NB4 (cell line): ENCODE results near the gene TMEM101.

Experiments
- DNase-seq: peaks from one replicate; pipeline ENCODE4 v3.0.0; 2010; ENCODE audit warnings: low read depth
- H3K4me3 ChIP-seq: one replicate; pipeline ENCODE4 v1.5.1; 2011; ENCODE audit warnings: mild to moderate bottlenecking, low read depth, low read length, moderate library complexity
- CTCF ChIP-seq: IDR thresholded peaks from one replicate; pipeline ENCODE4 v1.5.1; 2012; ENCODE audit warnings: low read depth, low read length
- MAX ChIP-seq: IDR thresholded peaks from 2 replicates; pipeline ENCODE4 v1.6.1; 2011; ENCODE audit warnings: low read depth, low read length
- MYC ChIP-seq: IDR thresholded peaks from 2 replicates; pipeline ENCODE4 v1.6.1; 2011; ENCODE audit warnings: low read depth, low read length
- POLR2A ChIP-seq: IDR thresholded peaks from 2 replicates; pipeline ENCODE4 v1.6.1; 2011; ENCODE audit warnings: mild to moderate bottlenecking; ENCODE audit not compliant: insufficient read length; ENCODE audit errors: extremely low read depth

The TMEM101 gene

GRCh38 chr17:43983196-43983514, 31.6 kb downstream of the TMEM101 start:
- no peak for DNase-seq
- no peak for TF ChIP-seq MYC
- no peak for TF ChIP-seq CTCF
- no peak for TF ChIP-seq MAX
- no peak for TF ChIP-seq POLR2A
- H3K4me3 ChIP-seq, result no peak overlapping the region

- H3K4me3 ChIP-seq, result no peak overlapping the region
- no peak for DNase-seq
- no peak for TF ChIP-seq MAX
- no peak for TF ChIP-seq CTCF
- no peak for TF ChIP-seq MYC
- TF ChIP-seq POLR2A, result no peak
Observed at GRCh38 chr17:43982171-43982570, 32.6 kb downstream of the TMEM101 start.

- H3K4me3 ChIP-seq, result no peak overlapping the region
- no peak for TF ChIP-seq MAX
- no peak for TF ChIP-seq MYC
- TF ChIP-seq CTCF, result no peak
- no peak for TF ChIP-seq POLR2A
- DNase-seq, result no peak
Observed at GRCh38 chr17:43979671-43980070, 35.1 kb downstream of the TMEM101 start.

GRCh38 chr17:43979011-43979410, 35.8 kb downstream of the TMEM101 start:
- TF ChIP-seq CTCF (no peak), MYC (no peak)
- H3K4me3 ChIP-seq, result no peak overlapping the region
- no peak for DNase-seq

- TF ChIP-seq MAX (no peak), POLR2A (no peak), MYC (no peak), CTCF (no peak)
- H3K4me3 ChIP-seq, result no peak overlapping the region
- no peak for DNase-seq
Observed at GRCh38 chr17:43978078-43978477, 36.7 kb downstream of the TMEM101 start.
